ENCODE measurements around the gene MAP3K4.
"Not testable (repeated sequence)": the region's sequence is repeated elsewhere in the genome, so short reads cannot be mapped to it uniquely, and the experiment has no call there.

The MAP3K4 gene

DNA sequence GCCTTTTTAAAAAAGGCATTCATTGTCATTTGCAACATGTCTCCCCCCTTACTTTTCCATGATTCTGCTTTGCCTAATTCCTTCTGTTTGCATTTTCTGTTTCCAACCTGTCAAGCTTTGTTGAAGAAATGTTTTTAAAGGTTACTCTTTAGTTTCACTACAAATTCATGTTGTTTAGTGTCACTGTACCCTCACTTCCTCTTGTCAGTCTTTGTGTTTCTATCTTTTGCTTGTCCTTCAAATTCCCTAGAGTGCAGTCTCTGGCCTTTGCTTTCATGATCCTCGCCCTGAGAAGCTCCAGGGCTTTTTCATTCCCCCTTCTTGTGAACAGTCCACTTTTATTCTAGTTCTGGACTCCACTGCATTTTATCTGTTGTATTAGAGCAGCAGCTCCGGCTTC is 90.6 kb downstream of the MAP3K4 start:
- DNase-seq (ENCODE audit: low read depth in 2 of 2) = no peak

DNA sequence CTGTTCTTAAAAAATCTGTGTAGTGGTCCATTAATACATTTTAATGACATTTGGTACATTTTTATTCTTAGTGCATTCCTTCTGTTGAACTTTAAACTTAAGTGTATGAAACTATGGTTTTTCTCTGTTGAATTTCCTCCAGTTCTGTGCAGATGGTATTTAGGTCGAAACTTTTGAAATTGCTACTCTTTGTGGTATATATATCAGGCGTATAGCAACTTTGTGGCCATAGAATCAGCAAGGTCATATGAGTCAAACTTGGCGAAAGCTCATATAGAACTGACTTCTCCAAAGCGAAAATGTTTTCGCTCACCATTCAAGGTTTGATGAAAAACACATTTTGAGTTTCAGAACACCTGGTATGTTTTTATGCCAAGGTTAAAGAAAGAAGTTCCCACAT is 93.7 kb downstream of the MAP3K4 start:
- no peak for DNase-seq (ENCODE audit: low read depth in 2 of 2)

DNA sequence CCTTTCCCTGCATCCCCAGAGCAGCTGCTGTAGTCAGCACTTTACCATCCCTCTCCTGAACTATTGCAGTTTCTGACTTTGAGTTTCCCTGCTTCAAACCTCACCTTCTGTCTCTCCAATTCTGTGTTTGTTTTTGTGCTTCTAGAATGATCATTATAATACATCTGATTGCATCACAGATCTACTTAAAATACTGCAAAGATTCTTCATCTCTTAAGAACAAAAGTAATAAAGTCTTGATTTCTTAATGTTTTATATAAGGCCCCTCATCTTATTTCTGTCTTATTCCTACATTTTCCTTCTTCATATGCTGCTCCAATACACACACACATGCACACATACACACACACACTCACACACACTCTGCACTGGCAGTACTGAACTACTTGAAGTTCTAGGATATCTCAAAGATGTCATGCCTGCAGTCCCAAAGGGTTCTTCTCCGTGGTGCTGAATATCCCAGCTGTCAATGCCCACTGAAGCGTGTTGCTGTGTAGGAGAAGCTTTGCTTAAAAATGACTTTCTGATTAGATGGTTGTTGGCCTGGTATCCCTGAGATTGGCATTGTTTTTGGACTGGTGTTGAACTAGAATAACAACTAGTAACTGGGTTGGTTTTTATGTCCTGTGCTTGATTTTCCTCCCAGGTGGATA is 97.2 kb downstream of the MAP3K4 start:
- no peak for DNase-seq (ENCODE audit: low read depth in 2 of 2)

GRCh38 chr6:161091151-161091550 is 99.6 kb downstream of the MAP3K4 start:
- no peak for DNase-seq (ENCODE audit: low read depth in 2 of 2)

DNA sequence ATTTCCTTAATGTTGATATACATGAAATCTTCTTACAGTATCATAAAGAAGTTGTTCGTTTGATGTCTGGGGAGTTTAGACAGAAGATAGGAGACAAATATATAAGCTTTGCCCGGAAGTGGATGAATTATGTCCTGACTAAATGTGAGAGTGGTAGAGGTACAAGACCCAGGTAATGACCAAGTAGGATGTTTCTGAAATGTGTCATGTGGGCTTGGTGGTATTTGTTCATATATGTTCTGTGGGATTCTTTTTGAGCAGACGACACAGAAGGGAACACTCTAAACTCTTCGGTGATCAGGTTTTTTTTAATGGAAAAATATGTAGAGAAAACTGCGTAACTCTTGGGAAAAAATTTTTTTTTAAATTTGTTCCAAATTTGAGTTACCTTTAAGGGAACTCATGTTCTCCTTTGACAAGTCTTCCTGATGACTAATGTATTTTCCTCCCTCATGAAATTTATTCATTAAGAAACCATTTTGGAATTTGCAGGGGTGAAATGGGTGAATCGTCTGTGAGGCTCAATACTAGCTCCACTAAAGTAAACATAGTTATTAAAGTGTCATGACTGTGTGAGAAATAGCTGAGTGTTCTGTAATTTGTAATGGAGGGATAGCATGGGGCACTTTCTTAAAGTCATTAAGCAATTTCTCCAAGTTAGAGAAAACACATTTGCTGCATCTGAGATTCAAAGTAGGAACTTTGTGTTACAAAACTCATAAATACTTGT is 100.6 kb downstream of the MAP3K4 start:
- DNase-seq (ENCODE audit: low read depth in 2 of 2) = no peak

DNA sequence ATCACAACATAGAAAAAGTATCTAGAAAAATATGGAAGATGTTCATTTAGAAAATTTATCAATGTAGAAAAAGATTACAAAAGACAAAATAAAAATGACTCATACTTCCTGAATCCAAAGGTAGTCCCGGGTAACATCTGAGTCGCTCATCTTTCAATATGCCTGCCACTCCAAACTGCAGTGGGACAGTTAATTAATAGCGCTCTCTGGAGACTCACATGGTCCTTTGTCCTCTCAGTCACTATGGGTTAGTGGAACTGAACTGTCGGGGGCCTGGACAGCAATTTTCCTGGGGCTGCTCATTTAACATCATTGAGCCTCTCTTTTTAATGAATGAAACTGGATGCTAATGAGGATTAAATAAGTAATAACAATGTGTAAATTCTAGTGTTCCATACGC is 103.4 kb downstream of the MAP3K4 start:
- DNase-seq (ENCODE audit: low read depth in 2 of 2) = no peak

DNA sequence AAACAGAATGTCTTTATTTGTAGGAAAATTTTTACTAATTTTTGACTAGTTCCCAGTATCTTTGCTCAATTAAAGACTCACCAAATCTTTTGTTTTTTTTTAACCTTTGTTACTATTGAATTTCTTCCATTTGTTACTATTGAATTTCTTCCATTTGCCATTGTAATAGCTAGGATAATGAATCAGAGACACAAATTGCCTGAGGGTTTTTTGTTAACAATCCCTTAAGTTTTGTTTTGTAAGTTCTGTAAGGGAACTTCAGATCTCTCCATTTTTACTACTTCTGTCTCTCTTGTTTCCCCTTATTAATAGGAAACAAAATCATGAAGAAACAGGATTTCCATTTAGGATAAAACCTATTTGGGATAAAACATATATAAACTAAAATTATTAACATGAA is 104.3 kb downstream of the MAP3K4 start:
- DNase-seq (ENCODE audit: low read depth in 2 of 2) = no peak

- no peak for DNase-seq (ENCODE audit: low read depth in 2 of 2)
Observed at GRCh38 chr6:161100072-161100471, 108.5 kb downstream of the MAP3K4 start.

- DNase-seq (ENCODE audit: low read depth in 2 of 2) = no peak
Observed at GRCh38 chr6:161101517-161101916, 109.9 kb downstream of the MAP3K4 start.

DNA sequence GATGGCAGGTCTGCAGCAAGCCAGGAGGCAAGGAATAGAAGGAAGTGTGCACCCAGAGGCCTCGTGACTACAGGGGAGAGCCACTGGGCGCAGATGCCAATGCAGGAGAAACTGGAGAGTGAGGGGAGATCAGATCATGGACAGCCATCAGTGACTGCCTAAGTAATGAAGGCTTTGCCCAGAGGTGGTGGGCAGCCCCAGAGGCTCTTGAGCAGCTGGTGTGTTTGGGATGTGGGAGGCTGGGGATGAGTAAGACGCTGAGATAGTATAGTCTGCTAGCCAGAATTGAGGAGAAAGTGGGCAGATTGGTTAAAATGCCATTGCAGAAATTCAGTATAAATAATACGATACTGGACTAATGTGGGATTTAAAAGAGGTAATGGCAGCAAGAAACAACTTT is 111.9 kb downstream of the MAP3K4 start:
- no peak for DNase-seq (ENCODE audit: low read depth in 2 of 2)

- DNase-seq (ENCODE audit: low read depth in 2 of 2) = no peak
Observed at GRCh38 chr6:161104966-161105365, 113.4 kb downstream of the MAP3K4 start.

- DNase-seq (ENCODE audit: low read depth in 2 of 2) = no peak
Observed at GRCh38 chr6:161105408-161105807, 113.8 kb downstream of the MAP3K4 start.

DNA sequence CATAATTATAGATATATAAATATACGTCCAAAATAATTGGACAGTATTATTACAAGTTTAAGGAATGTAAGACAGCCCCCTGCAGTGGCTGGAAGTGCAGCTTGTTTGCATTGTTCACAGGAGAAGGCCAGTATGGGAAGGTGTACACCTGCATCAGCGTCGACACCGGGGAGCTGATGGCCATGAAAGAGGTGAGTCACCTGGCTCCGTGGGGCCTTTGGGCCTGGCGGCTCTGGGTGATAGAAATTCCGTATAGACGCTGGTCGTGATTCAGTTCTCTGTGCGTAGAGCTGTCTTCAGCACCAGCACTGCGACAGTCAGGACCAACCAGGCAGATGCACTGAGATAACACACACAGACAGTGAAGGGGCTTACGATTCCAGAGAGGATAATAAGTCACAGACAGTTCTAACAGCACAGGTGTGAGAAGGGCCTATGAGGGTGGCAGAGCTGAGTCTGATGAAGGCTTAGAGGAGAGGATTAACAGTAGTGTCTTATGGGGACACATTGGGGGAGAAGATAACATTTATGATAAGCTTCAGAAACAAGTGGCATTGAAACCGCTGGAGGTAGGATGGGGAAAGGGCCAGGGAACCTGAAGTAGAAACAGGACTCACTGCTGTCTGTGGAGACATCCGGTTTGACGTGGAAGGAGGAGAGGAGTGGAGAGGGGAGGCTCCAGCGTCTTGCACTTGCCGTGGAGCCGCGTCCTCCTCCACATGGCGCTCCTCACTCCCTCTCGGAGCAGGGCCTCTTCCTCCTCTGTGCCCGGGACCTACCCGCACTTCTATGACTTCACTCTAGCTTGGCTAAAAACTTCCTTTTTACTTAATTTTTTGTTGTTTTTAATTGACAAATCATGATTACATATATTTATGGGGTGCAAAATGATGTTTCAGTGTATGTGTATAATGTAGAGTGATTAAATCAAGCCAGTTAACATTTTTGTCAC is 116.5 kb downstream of the MAP3K4 start:
- no peak for DNase-seq (ENCODE audit: low read depth in 2 of 2)

DNA sequence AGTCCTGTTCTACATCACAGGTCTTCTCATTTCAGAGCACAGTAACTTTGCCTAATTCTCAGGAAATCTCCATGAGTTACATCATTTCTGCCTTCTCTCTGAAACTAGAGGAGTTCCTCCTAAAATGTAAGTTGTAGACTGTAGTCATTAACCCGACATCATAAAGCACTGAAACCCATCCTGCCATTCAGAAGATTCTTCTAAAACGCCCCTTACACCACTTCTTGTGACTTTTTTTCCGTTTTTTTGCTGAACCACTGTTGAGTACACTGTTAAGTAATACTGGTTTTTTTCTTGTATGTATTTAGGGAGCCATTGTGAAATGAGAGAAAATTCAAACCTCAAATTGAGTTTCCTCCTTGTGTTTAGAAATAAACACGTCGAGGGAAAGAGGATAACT is 117.3 kb downstream of the MAP3K4 start:
- DNase-seq (ENCODE audit: low read depth in 2 of 2) = no peak

- DNase-seq (ENCODE audit: low read depth in 2 of 2) = no peak
Observed at GRCh38 chr6:161109366-161109765, 117.8 kb downstream of the MAP3K4 start.

DNA sequence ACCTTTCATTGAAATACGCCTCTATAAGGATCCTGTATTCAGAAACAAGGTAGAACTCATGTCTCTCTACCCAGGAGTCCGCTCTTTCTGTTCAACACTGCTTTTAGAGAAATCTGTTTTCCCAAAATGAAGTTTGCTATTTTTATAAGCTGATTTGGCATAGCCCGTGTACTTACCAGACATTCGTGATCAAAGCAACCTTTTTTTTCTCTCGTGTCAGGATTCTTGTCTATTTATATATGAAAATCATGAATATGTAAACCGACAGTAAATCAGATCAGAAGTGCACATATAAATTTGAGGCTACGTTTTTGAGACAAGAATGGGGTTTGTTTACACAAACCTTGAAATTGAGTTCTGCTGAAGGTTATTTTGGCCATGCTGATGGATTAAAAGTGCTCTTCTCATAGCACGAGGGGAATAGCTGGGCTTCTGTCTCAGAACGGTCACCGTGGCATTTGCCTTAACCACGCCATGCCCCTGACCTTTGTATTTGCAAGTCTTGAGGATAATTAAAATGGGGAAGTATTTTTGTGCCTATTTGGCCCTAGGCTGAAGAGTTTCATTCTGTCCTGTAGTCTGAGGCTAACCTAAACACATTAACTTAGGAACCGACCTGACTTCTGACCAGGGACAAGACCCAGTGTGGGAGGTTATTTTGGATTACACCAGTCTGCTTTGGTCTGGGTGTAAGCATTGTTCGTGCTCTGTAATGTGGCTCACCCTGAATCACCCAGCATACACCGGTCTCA is 118.6 kb downstream of the MAP3K4 start:
- DNase-seq (ENCODE audit: low read depth in 2 of 2) = no peak

- no peak for DNase-seq (ENCODE audit: low read depth in 2 of 2)
Observed at GRCh38 chr6:161111261-161111660, 119.7 kb downstream of the MAP3K4 start.

DNA sequence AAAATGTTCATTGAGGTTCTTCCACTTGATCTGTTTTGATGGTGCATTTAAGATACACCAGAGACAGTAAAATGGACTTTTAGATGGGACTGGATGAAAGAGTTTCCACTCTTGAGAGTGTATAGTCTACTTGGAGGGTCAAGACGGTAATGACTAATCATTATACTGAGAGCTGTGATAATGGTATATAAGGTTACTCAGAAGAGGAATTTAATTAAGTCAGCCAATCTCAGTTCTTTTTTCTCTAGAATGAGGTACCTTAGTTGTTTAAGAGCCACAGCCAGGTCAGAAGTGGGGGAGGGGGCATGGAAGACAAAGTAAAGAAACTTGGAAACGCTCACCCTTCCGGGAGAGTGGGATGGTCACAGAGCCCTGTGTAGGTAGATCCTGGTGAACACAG is 123.9 kb downstream of the MAP3K4 start:
- DNase-seq (ENCODE audit: low read depth in 2 of 2) = no peak

DNA sequence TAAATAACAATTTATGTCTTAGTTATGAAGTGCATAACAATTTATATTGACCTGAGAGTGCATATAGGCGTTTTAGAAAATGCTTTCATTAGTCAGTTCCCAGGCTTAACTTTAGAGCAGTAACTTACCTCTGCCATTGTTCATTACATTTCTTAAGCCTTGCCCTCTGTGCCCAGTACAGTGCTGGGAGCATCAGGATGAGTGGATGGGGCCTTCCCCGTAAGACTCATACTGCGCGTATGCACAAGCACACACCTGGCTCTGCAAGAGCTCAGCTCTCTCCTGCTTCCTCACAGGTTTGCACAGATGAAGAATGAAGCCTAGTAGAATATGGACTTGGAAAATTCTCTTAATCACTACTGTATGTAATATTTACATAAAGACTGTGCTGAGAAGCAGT is 125.0 kb downstream of the MAP3K4 start:
- no peak for DNase-seq (ENCODE audit: low read depth in 2 of 2)

GRCh38 chr6:161117308-161117707 is 125.7 kb downstream of the MAP3K4 start:
- DNase-seq (ENCODE audit: low read depth in 2 of 2) = no peak

GRCh38 chr6:161117942-161118341 is 126.4 kb downstream of the MAP3K4 start:
- no peak for DNase-seq (ENCODE audit: low read depth in 2 of 2)

- not testable (repeated sequence) for DNase-seq (ENCODE audit: low read depth in 2 of 2)
Observed at GRCh38 chr6:161123319-161123718, 131.8 kb downstream of the MAP3K4 start.

All from stimulated activated CD8-positive, alpha-beta memory T cell treated with anti-CD3 and anti-CD28 coated beads, Interleukin-7, amount 100 ng/mL, for 4 hours (primary cell).